22Rv1 (cell line): ENCODE measurements around the gene NUP155.

Experiments used
- ZFX ChIP-seq: fragments of 450-650 bp; IDR thresholded peaks from 2 replicates; pipeline ENCODE4 v1.6.1; 2017; ENCODE audit warnings: antibody characterized with exemption, borderline replicate concordance
- TF ChIP-seq, protein P1 (sequence below): fragments of 450-650 bp; IDR thresholded peaks from 2 replicates; pipeline ENCODE4 v1.5.1; 2017; ENCODE audit warnings: mild to moderate bottlenecking

DNA sequence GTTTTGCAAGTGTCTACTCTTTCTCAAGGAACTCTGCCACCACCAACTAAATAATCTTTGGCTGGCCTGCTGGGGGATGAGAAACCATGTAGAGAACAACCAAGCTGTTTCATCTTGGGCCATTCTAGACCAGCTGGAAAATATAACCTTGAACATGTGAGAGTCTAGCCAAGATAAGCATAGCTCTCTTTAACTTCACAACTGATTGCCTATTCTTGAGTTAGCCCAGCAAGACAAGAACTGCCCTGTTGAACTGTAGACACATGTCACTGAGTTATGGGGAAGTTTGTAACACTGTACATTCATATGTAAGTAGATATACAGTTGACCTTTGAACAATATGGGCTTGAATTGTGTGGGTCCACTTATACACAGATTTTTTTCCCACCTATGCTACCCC, 44.4 kb downstream of the NUP155 start:
- TF ChIP-seq, protein P1, sequence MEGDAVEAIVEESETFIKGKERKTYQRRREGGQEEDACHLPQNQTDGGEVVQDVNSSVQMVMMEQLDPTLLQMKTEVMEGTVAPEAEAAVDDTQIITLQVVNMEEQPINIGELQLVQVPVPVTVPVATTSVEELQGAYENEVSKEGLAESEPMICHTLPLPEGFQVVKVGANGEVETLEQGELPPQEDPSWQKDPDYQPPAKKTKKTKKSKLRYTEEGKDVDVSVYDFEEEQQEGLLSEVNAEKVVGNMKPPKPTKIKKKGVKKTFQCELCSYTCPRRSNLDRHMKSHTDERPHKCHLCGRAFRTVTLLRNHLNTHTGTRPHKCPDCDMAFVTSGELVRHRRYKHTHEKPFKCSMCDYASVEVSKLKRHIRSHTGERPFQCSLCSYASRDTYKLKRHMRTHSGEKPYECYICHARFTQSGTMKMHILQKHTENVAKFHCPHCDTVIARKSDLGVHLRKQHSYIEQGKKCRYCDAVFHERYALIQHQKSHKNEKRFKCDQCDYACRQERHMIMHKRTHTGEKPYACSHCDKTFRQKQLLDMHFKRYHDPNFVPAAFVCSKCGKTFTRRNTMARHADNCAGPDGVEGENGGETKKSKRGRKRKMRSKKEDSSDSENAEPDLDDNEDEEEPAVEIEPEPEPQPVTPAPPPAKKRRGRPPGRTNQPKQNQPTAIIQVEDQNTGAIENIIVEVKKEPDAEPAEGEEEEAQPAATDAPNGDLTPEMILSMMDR = no peak
- TF ChIP-seq ZFX = no peak
